ENCODE data around the gene PRSS2.

GRCh38 chr7:142819530-142819929, 48.8 kb downstream of the PRSS2 start:
- TF ChIP-seq POLR2AphosphoS5 (IDR thresholded peaks at IDR 0.05; ENCODE audit: borderline replicate concordance, low read depth, low read length) = no peak
- no peak for TF ChIP-seq EZH2 (IDR thresholded peaks at IDR 0.05)
- TF ChIP-seq FOXP2 (optimal IDR thresholded peaks at IDR 0.05; ENCODE audit: control extremely low read depth, extremely low read length, insufficient read depth) = no peak
